Activated CD8-positive, alpha-beta memory T cell treated with anti-CD3 and anti-CD28 coated beads, Interleukin-2, amount 50 U/mL, for 24 hours (primary cell): ENCODE data around the gene NPTX1.
A peak's percentile ranks its signal among the peaks of the same experiment; 100 is the strongest.

Experiments
- DNase-seq: peaks from one replicate; pipeline ENCODE4 v3.0.0-alpha.2; 2020; ENCODE audit errors: extremely low read depth

The NPTX1 gene

GRCh38 chr17:80426671-80427326, 49.6 kb downstream of the NPTX1 start:
- peak; percentile 63 for DNase-seq

GRCh38 chr17:80425835-80426426, 50.5 kb downstream of the NPTX1 start:
- no peak for DNase-seq

- no peak for DNase-seq
These were observed 51.3 kb downstream of the NPTX1 start for GRCh38 chr17:80424878-80425765.

GRCh38 chr17:80424261-80424660, 52.1 kb downstream of the NPTX1 start:
- DNase-seq, result no peak

- DNase-seq, result no peak
These were observed 52.7 kb downstream of the NPTX1 start for GRCh38 chr17:80423536-80424225.

- no peak for DNase-seq
These were observed 53.4 kb downstream of the NPTX1 start for GRCh38 chr17:80422981-80423380.

- no peak for DNase-seq
These were observed 54.1 kb downstream of the NPTX1 start for GRCh38 chr17:80422276-80422675.

GRCh38 chr17:80421381-80422090, 54.9 kb downstream of the NPTX1 start:
- DNase-seq, result no peak

GRCh38 chr17:80419255-80419654, 57.2 kb downstream of the NPTX1 start:
- DNase-seq, result no peak

GRCh38 chr17:80418589-80418988, 57.8 kb downstream of the NPTX1 start:
- DNase-seq, result no peak
